Heart left ventricle (tissue), 16 donors: ENCODE data around the gene CCDC33. TPM values are rescaled to one million over a fixed set of nuclear protein-coding genes. Genes with fewer than 3 reads are reported as not detected.
A peak's percentile ranks its signal among the peaks of the same experiment; 100 is the strongest.

Experiments used
- ATAC-seq, 4 donors: fragments of 200-7000 bp; cut with Tn5 transposase; one replicate each; pipeline ENCODE4 v1.9.1; 2020 to 2022; ENCODE audit warnings: moderate library complexity in 4 of 4, mild to moderate bottlenecking in 3 of 4, moderate number of reproducible peaks in 1 of 4
- DNase-seq, 5 donors: peaks; one replicate each; pipeline ENCODE4 v3.0.0-alpha.2; 2020
- H3K27ac ChIP-seq, 12 donors: fragments of 200-600 bp; sonication (generic) in 4 of 12; one replicate each; pipeline versions ENCODE4 v1.5.0 to v1.8.0; 2016 to 2022; ENCODE audit warnings: mild to moderate bottlenecking in 2 of 12
- H3K27me3 ChIP-seq, 9 donors: fragments of 200-600 bp; sonication (generic) in 2 of 9; one replicate each; pipeline versions ENCODE4 v1.5.1 to v1.8.0; 2016 to 2022; ENCODE audit warnings: mild to moderate bottlenecking in 3 of 9
- H3K36me3 ChIP-seq, 9 donors: fragments of 200-600 bp; sonication (generic) in 2 of 9; one replicate each; pipeline versions ENCODE4 v1.5.0 to v1.8.0; 2018 to 2022; ENCODE audit warnings: mild to moderate bottlenecking in 2 of 9
- H3K4me1 ChIP-seq, 12 donors: fragments of 200-600 bp; sonication (generic) in 4 of 12; one replicate each; pipeline versions ENCODE4 v1.5.0 to v1.8.0; 2016 to 2022; ENCODE audit warnings: mild to moderate bottlenecking in 3 of 12
- H3K4me3 ChIP-seq, 12 donors: fragments of 200-600 bp; sonication (generic) in 4 of 12; one replicate each; pipeline versions ENCODE4 v1.5.0 to v1.8.0; 2017 to 2022; ENCODE audit warnings: mild to moderate bottlenecking in 9 of 12, moderate library complexity in 4 of 12
- H3K9me3 ChIP-seq, 12 donors: fragments of 200-600 bp; sonication (generic) in 4 of 12; one replicate each; pipeline versions ENCODE4 v1.5.0 to v1.8.0; 2016 to 2022; ENCODE audit warnings: mild to moderate bottlenecking in 1 of 12
- CTCF ChIP-seq, 12 donors: fragments of 200-600 bp; sonication (generic) in 4 of 12; IDR thresholded peaks; one replicate each; pipeline versions ENCODE4 v1.5.0 to v1.8.0; 2018 to 2022; ENCODE audit warnings: antibody characterized with exemption in 12 of 12, mild to moderate bottlenecking in 5 of 12
- POLR2A ChIP-seq, 2 donors: fragments of 450-650 bp; IDR thresholded peaks; one replicate each; pipeline ENCODE4 v1.6.1; 2017; ENCODE audit warnings: antibody characterized with exemption in 2 of 2, mild to moderate bottlenecking in 2 of 2, moderate library complexity in 2 of 2
- WGBS, 4 donors: extraction: QIAGEN DNeasy Blood & Tissue Kit in 2 of 4; methylation state at CpG; one replicate each; pipeline versions ENCODE4 v1.1.5 to v1.1.7; 2013 to 2018; 5-methylcytosine and 5-hydroxymethylcytosine counted together
- intact Hi-C, 10 donors: fragments of 100-400 bp; cut with DNase I; formaldehyde crosslinking; loops; one replicate each; pipeline versions ENCODE4 v1.11.1 to v1.14.2; 2022
- polyA plus RNA-seq, 2 donors: library from polyadenylated mRNA; stranded (reverse); fragments of 200-250 nt; gene quantifications; one replicate each; pipeline ENCODE4 v1.2.3, GENCODE V29; 2013
- total RNA-seq, 9 donors: library from RNA; depleted of rRNA in 2 of 9; stranded (reverse); fragments of >200 nt in 2 of 9; fragmentation: NEBNext Ultra II Directional in 3 of 9; extraction: Animal tissue kit (Norgen Biotek cat#: 25700) in 3 of 9; gene quantifications; one replicate each; pipeline versions ENCODE4 v1.1.0 to v1.2.4, GENCODE V29; 2016 to 2023
- donor health status: ischemic (EF 13 %, LVEDD 7.1; RV severe dilation, severe dysfunction).
- donor health status: healthy with polysubstance abuse.
- donor health status: DM: no; HTN: yes; CAD: no.
- donor health status: DM: no; HTN: no; CAD: no.
- donor health status: ischemic (EF 25% LVEDD 6.9; RV normal size, moderate dysfunction).
- donor health status: ischemic (EF 25% LVEDD 5.7; RV mildly dilated, moderate dysfunction).
- donor health status: healthy.
- donor health status: DM: yes; HTN: yes; CAD: no.
- donor health status: ischemic (EF 35%, LVEDD 5.7; RV mildly dilated, moderate dysfunction).
- donor health status: nonischemic (EF 11% LVEDD 7.7; RV severe dilation, severe dysfunction).
- donor health status: DM: yes; HTN: yes; CAD: no.
- donor health status: PGD.
- donor health status: ischemic (EF 29% LVEDD 5.4; RV normal size, mild dysfunction).
- donor health status: nonischemic (EF 23%, LVEDD 6.1; RV moderate dilation, normal function).

The CCDC33 gene
- total and polyA plus RNA-seq, 11 donors: 0.08 TPM; not detected in 10

GRCh38 chr15:74327756-74328155, 91.6 kb downstream of the CCDC33 start:
- intact Hi-C loops: loop anchor here in 4 of 10 donors (5.0 to 10.0 kb wide), 3 partner anchors 273 to 353 kb away; no protein-coding TSS in a partner anchor
- DNase-seq: no peak
- TF ChIP-seq CTCF (IDR thresholded peaks at IDR 0.05): no peak
- no peak for TF ChIP-seq POLR2A (IDR thresholded peaks at IDR 0.05)
- Histone ChIP-seq H3K36me3 (no peaks in the 10 kb centered on the region), H3K4me3 (no peak overlapping the region), H3K4me1 (no peaks in the 10 kb centered on the region), H3K27me3 (no peaks in the 10 kb centered on the region), H3K27ac (no peak overlapping the region), H3K9me3 (no peaks in the 10 kb centered on the region)
- 85 to 89% (median 85%) methylated on average over 6 of the region's 6 CpGs for WGBS, 4 donors
- ATAC-seq: no peak

GRCh38 chr15:74328331-74329056, 92.4 kb downstream of the CCDC33 start:
- ATAC-seq (no peak), DNase-seq (no peak)
- intact Hi-C loops: loop anchor here in 4 of 10 donors (5.0 to 10.0 kb wide), 3 partner anchors 274 to 354 kb away; no protein-coding TSS in a partner anchor

DNA sequence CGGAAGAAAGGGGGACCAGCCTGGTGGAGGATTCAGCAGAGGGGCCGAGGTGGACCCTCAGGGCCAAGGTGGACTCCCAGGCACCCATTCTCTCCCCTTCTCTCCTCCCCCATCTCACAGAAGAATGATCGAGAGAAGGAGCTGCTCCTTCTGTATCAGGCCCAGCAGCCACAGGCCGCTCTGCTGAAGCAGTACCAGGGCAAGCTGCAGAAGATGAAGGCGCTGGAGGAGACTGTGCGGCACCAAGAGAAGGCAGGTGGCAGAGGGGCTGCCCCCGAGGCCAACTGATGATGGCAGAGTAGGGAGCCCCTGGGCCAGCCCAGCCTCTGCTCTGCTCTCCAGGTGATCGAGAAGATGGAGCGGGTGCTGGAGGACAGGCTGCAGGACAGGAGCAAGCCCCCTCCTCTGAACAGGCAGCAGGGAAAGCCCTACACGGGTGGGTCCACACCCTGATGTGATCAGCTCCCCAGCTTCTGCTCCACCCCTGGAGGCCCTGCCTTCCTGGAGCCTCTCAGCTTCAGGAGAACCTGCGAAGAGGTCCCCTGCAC, 94.8 kb downstream of the CCDC33 start:
- intact Hi-C loops: no loop called here
- Histone ChIP-seq H3K36me3 (no peaks in the 10 kb centered on the region), H3K27me3 (no peaks in the 10 kb centered on the region), H3K4me1 (no peaks in the 10 kb centered on the region), H3K27ac (no peak overlapping the region), H3K9me3 (no peaks in the 10 kb centered on the region), H3K4me3 (no peak overlapping the region)
- 84 to 89% (median 85%) methylated on average over 11 of the region's 11 CpGs for WGBS, 4 donors
- TF ChIP-seq POLR2A (IDR thresholded peaks at IDR 0.05): no peak
- TF ChIP-seq CTCF (IDR thresholded peaks at IDR 0.05): no peak
- DNase-seq (peak in 1 of 5 donors; percentile 4), ATAC-seq (no peak)

More at GRCh38 chr15:74328331-74329056, 92.4 kb downstream of the CCDC33 start:
- Histone ChIP-seq H3K4me3 (no peak overlapping the region), H3K9me3 (no peaks in the 10 kb centered on the region), H3K27ac (no peak overlapping the region), H3K27me3 (no peaks in the 10 kb centered on the region), H3K36me3 (no peaks in the 10 kb centered on the region), H3K4me1 (no peaks in the 10 kb centered on the region)
- TF ChIP-seq CTCF (IDR thresholded peaks at IDR 0.05) (no peak), POLR2A (IDR thresholded peaks at IDR 0.05) (no peak)
- 52 to 71% (median 63%) methylated on average over 8 to 10 of the region's 10 CpGs for WGBS, 4 donors

DNA sequence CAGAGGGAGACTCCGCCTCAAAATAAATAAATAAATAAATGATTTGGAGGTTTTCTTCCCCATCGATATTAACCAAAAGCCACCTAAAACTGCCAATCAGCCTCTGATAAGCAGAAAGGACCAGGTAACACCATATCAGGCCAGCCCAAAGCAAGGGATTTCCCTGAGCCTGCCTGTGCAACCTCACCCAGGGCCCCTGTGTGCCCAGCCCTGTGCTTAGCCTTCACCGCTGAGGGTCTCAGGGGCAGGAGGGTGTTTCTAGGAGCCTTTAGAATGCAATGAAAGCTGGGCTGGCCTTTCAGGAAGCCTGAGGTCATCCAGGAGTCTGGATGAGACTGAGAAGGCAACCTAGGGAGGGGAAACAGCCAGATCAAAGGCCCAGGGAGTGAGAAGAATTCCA, 95.9 kb downstream of the CCDC33 start:
- intact Hi-C loops: no loop called here
- Histone ChIP-seq H3K27ac (no peak overlapping the region), H3K36me3 (no peaks in the 10 kb centered on the region), H3K9me3 (no peaks in the 10 kb centered on the region), H3K4me3 (no peak overlapping the region), H3K27me3 (no peaks in the 10 kb centered on the region), H3K4me1 (no peaks in the 10 kb centered on the region)
- ATAC-seq (no peak), DNase-seq (peak in 1 of 5 donors; percentile 7)
- TF ChIP-seq CTCF (IDR thresholded peaks at IDR 0.05) (no peak), POLR2A (IDR thresholded peaks at IDR 0.05) (no peak)
- WGBS, 4 donors: 90 to 96% (median 94%) methylated on average over 3 of the region's 3 CpGs
